ENCODE measurements around the gene PPIF. TPM values are rescaled to one million over a fixed set of nuclear protein-coding genes. Genes with fewer than 3 reads are reported as not detected.
A peak's percentile ranks its signal among the peaks of the same experiment; 100 is the strongest.

The PPIF gene
- total RNA-seq, 2 donors from 2014 or later: 30.6 to 69.1 TPM

- no peaks in the 10 kb centered on the region for H3K4me1 ChIP-seq (replicated peaks)
- no peak for TF ChIP-seq POLR2AphosphoS5 (IDR thresholded peaks at IDR 0.05)
- no peak for TF ChIP-seq CTCF (IDR thresholded peaks at IDR 0.05)
- TF ChIP-seq POLR2A (IDR thresholded peaks at IDR 0.05): no peak
- H3K4me3 ChIP-seq: no peak overlapping the region
- DNase-seq (ENCODE audit: low spot score): no peak
- H3K9me3 ChIP-seq: no peaks in the 10 kb centered on the region
- H3K36me3 ChIP-seq: no peaks in the 10 kb centered on the region
- H3K27ac ChIP-seq: no peak overlapping the region
- intact Hi-C loops (cut with DNase I): no loop called here
- 90% methylated on average over 7 of the region's 7 CpGs for WGBS
- H3K27me3 ChIP-seq (replicated peaks; ENCODE audit: insufficient read depth): no peaks in the 10 kb centered on the region
These were observed 26.3 kb upstream of the PPIF start for GRCh38 chr10:79320820-79321493.

- no peaks in the 10 kb centered on the region for H3K27me3 ChIP-seq (replicated peaks; ENCODE audit: insufficient read depth)
- H3K4me3 ChIP-seq: no peak overlapping the region
These were observed 25.8 kb upstream of the PPIF start for GRCh38 chr10:79321494-79321882.

GRCh38 chr10:79321951-79322350 lies 25.3 kb upstream of the PPIF start:
- no peaks in the 10 kb centered on the region for H3K36me3 ChIP-seq
- no peak overlapping the region for H3K27ac ChIP-seq
- H3K9me3 ChIP-seq: no peaks in the 10 kb centered on the region
- no peak for DNase-seq (ENCODE audit: low spot score)
- H3K4me1 ChIP-seq (replicated peaks): no peaks in the 10 kb centered on the region
- no peak for TF ChIP-seq CTCF (IDR thresholded peaks at IDR 0.05)
- no peak for TF ChIP-seq POLR2A (IDR thresholded peaks at IDR 0.05)
- TF ChIP-seq POLR2AphosphoS5 (IDR thresholded peaks at IDR 0.05): no peak
- intact Hi-C loops (cut with DNase I): no loop called here
- H3K27me3 ChIP-seq (replicated peaks; ENCODE audit: insufficient read depth): no peaks in the 10 kb centered on the region
- H3K4me3 ChIP-seq: no peak overlapping the region

More at GRCh38 chr10:79321494-79321882, 25.8 kb upstream of the PPIF start:
- TF ChIP-seq POLR2A (IDR thresholded peaks at IDR 0.05): no peak
- no peak for TF ChIP-seq POLR2AphosphoS5 (IDR thresholded peaks at IDR 0.05)
- TF ChIP-seq CTCF (IDR thresholded peaks at IDR 0.05): no peak
- no peaks in the 10 kb centered on the region for H3K36me3 ChIP-seq
- WGBS: 53% methylated on average over 2 of the region's 2 CpGs
- no peaks in the 10 kb centered on the region for H3K4me1 ChIP-seq (replicated peaks)
- intact Hi-C loops (cut with DNase I): no loop called here
- no peak for DNase-seq (ENCODE audit: low spot score)
- no peaks in the 10 kb centered on the region for H3K9me3 ChIP-seq
- no peak overlapping the region for H3K27ac ChIP-seq

GRCh38 chr10:79322616-79323543 lies 24.4 kb upstream of the PPIF start:
- no peaks in the 10 kb centered on the region for H3K9me3 ChIP-seq
- WGBS: 59% methylated on average over 15 of the region's 15 CpGs
- H3K4me1 ChIP-seq (replicated peaks): no peaks in the 10 kb centered on the region
- intact Hi-C loops (cut with DNase I): no loop called here
- TF ChIP-seq POLR2AphosphoS5 (IDR thresholded peaks at IDR 0.05) (peak; percentile 45), POLR2A (IDR thresholded peaks at IDR 0.05) (no peak)
- no peak overlapping the region for H3K4me3 ChIP-seq
- no peaks in the 10 kb centered on the region for H3K27me3 ChIP-seq (replicated peaks; ENCODE audit: insufficient read depth)
- H3K36me3 ChIP-seq: no peaks in the 10 kb centered on the region
- DNase-seq (ENCODE audit: low spot score): peak; percentile 76
- no peak overlapping the region for H3K27ac ChIP-seq

- Histone ChIP-seq H3K4me1 (replicated peaks) (no peaks in the 10 kb centered on the region), H3K9me3 (no peaks in the 10 kb centered on the region), H3K4me3 (no peak overlapping the region), H3K27ac (no peak overlapping the region), H3K36me3 (no peaks in the 10 kb centered on the region), H3K27me3 (replicated peaks; ENCODE audit: insufficient read depth) (no peaks in the 10 kb centered on the region)
- 100% methylated on average over 1 of the region's 1 CpG for WGBS
- DNase-seq (ENCODE audit: low spot score): no peak
- TF ChIP-seq POLR2AphosphoS5 (IDR thresholded peaks at IDR 0.05) (no peak), POLR2A (IDR thresholded peaks at IDR 0.05) (no peak), CTCF (IDR thresholded peaks at IDR 0.05) (no peak)
- intact Hi-C loops (cut with DNase I): no loop called here
These were observed 23.7 kb upstream of the PPIF start for GRCh38 chr10:79323602-79324001.
